Keratinocyte (primary cell): ENCODE measurements around the gene ZNF554.

Source experiments
- EZH2 ChIP-seq: IDR thresholded peaks from one replicate; pipeline ENCODE4 v1.6.1; 2012; ENCODE audit warnings: inconsistent platforms, mild to moderate bottlenecking, low read length, moderate library complexity
- TF ChIP-seq, protein P1 (sequence below), 3 experiments: IDR thresholded peaks in 1 of 3; conservative IDR thresholded peaks in 1 of 3; optimal IDR thresholded peaks in 1 of 3; 2 replicates in 2 of 3; 3 replicates in 1 of 3; pipeline versions ENCODE3 to v1.5.1; 2011; ENCODE audit warnings: low read length in 3 of 3, mild to moderate bottlenecking in 3 of 3, moderate library complexity in 2 of 3, control low read depth in 1 of 3, inconsistent platforms in 1 of 3; ENCODE audit not compliant: insufficient read depth in 2 of 3; ENCODE audit errors: extremely low read depth in 1 of 3

GRCh38 chr19:2805261-2805900, 14.3 kb upstream of the ZNF554 start:
- TF ChIP-seq, protein P1, sequence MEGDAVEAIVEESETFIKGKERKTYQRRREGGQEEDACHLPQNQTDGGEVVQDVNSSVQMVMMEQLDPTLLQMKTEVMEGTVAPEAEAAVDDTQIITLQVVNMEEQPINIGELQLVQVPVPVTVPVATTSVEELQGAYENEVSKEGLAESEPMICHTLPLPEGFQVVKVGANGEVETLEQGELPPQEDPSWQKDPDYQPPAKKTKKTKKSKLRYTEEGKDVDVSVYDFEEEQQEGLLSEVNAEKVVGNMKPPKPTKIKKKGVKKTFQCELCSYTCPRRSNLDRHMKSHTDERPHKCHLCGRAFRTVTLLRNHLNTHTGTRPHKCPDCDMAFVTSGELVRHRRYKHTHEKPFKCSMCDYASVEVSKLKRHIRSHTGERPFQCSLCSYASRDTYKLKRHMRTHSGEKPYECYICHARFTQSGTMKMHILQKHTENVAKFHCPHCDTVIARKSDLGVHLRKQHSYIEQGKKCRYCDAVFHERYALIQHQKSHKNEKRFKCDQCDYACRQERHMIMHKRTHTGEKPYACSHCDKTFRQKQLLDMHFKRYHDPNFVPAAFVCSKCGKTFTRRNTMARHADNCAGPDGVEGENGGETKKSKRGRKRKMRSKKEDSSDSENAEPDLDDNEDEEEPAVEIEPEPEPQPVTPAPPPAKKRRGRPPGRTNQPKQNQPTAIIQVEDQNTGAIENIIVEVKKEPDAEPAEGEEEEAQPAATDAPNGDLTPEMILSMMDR (optimal IDR thresholded peaks at IDR 0.05 in 1 of 3, IDR thresholded peaks at IDR 0.05 in 1 of 3, conservative IDR thresholded peaks at IDR 0.05 in 1 of 3; ENCODE audit: extremely low read depth in 1 of 3, insufficient read depth in 2 of 3, low read length in 3 of 3): no peak
- TF ChIP-seq EZH2: no peak
